Endodermal cell (in vitro differentiated cells): Measurements from ENCODE around the gene PDE4D. TPM values are rescaled to one million over a fixed set of nuclear protein-coding genes. Genes with fewer than 3 reads are reported as not detected.

Source experiments
- DNase-seq: peaks from one replicate; pipeline ENCODE4 v3.0.0-alpha.2; 2017
- H3K27ac ChIP-seq: 2 replicates; pipeline ENCODE4 v1.5.1; 2013; ENCODE audit warnings: mild to moderate bottlenecking, low read depth, low read length, moderate library complexity
- H3K27me3 ChIP-seq: 2 replicates; pipeline ENCODE4 v1.6.1; 2013; ENCODE audit warnings: mild to moderate bottlenecking, low read length, moderate library complexity; ENCODE audit not compliant: insufficient read depth, control insufficient read depth, poor library complexity, severe bottlenecking
- H3K36me3 ChIP-seq: 2 replicates; pipeline ENCODE4 v1.7.0; 2013; ENCODE audit warnings: mild to moderate bottlenecking, low read length, moderate library complexity; ENCODE audit not compliant: control insufficient read depth, insufficient read depth
- H3K4me1 ChIP-seq: one replicate; pipeline ENCODE4 v1.7.0; 2013; ENCODE audit warnings: low read length; ENCODE audit not compliant: control insufficient read depth, insufficient read depth
- H3K4me3 ChIP-seq: 2 replicates; pipeline ENCODE4 v1.5.1; 2013; ENCODE audit warnings: mild to moderate bottlenecking, low read length, moderate library complexity
- H3K9ac ChIP-seq: 2 replicates; pipeline ENCODE4 v1.6.1; 2013; ENCODE audit warnings: mild to moderate bottlenecking, low read length, moderate library complexity; ENCODE audit not compliant: poor library complexity, severe bottlenecking; ENCODE audit errors: extremely low read depth
- H3K9me3 ChIP-seq: 2 replicates; pipeline ENCODE4 v1.6.1; 2013; ENCODE audit warnings: mild to moderate bottlenecking, low read length, moderate library complexity; ENCODE audit not compliant: control insufficient read depth
- H3K27ac Mint-ChIP-seq: 2 replicates; pipeline ENCODE4 v1.8.0; 2020; ENCODE audit warnings: mixed read lengths
- H3K27me3 Mint-ChIP-seq: 2 replicates; pipeline ENCODE4 v1.8.0; 2021; ENCODE audit warnings: mild to moderate bottlenecking, mixed read lengths; ENCODE audit not compliant: insufficient read depth
- H3K36me3 Mint-ChIP-seq: 2 replicates; pipeline ENCODE4 v1.8.0; 2020; ENCODE audit warnings: low read depth, mixed read lengths
- H3K4me1 Mint-ChIP-seq: 2 replicates; pipeline ENCODE4 v1.8.0; 2020; ENCODE audit warnings: mixed read lengths
- H3K4me3 Mint-ChIP-seq: 2 replicates; pipeline ENCODE4 v1.8.0; 2020; ENCODE audit warnings: mild to moderate bottlenecking, moderate library complexity, mixed read lengths
- H3K9me3 Mint-ChIP-seq: 2 replicates; pipeline ENCODE4 v1.8.0; 2020; ENCODE audit warnings: mild to moderate bottlenecking, mixed read lengths
- CTCF ChIP-seq: fragments of 200-600 bp; sonication (generic); conservative IDR thresholded peaks from 2 replicates; pipeline ENCODE4 v1.5.0; 2021; ENCODE audit warnings: antibody characterized with exemption, mild to moderate bottlenecking
- WGBS, 2 experiments: methylation state at CpG; one replicate each; pipeline versions ENCODE4 v1.1.5 to v1.1.7; 2013; ENCODE audit warnings: missing lambda C conversion rate in 2 of 2, mixed read lengths in 1 of 2; ENCODE audit not compliant: insufficient coverage in 1 of 2, insufficient read length in 1 of 2; 5-methylcytosine and 5-hydroxymethylcytosine counted together
- total RNA-seq, 2 donors: library from RNA; stranded (reverse); fragmentation: NEBNext Ultra II Directional in 1 of 2; extraction: Animal tissue kit (Norgen Biotek cat#: 25700) in 1 of 2; gene quantifications; 2 replicates in 1 of 2; 3 replicates in 1 of 2; pipeline ENCODE4 v1.2.1, GENCODE V29; 2021

PDE4D gene
- total RNA-seq, 2 donors from 2014 or later: 9.2 to 11.4 TPM

- H3K27ac ChIP-seq: no peak overlapping the region
- peak overlapping the region; percentile 26 for H3K4me3 ChIP-seq
- Mint-ChIP-seq H3K36me3 (peaks cover 9% of the 10 kb centered on the region), H3K27ac (no peak overlapping the region), H3K4me3 (no peak overlapping the region), H3K27me3 (no peaks in the 10 kb centered on the region), H3K9me3 (peaks cover 9% of the 10 kb centered on the region), H3K4me1 (peaks cover 4% of the 10 kb centered on the region)
- DNase-seq: no peak
- H3K27me3 ChIP-seq: no peaks in the 10 kb centered on the region
- no peak for TF ChIP-seq CTCF
- peaks cover 24% of the 10 kb centered on the region for H3K9me3 ChIP-seq
- no peaks in the 10 kb centered on the region for H3K36me3 ChIP-seq
- no peak overlapping the region for H3K9ac ChIP-seq
- WGBS, 2 experiments: 95 to 96% methylated on average over 4 to 5 of the region's 5 CpGs
- peaks cover 4% of the 10 kb centered on the region for H3K4me1 ChIP-seq
Measured at GRCh38 chr5:59519338-59519737, 374.2 kb downstream of the PDE4D start.

GRCh38 chr5:59517926-59518585 lies 375.5 kb downstream of the PDE4D start:
- no peaks in the 10 kb centered on the region for H3K27me3 Mint-ChIP-seq
- Histone ChIP-seq H3K4me3 (no peak overlapping the region), H3K36me3 (no peaks in the 10 kb centered on the region)

GRCh38 chr5:59516161-59516560 lies 377.4 kb downstream of the PDE4D start:
- Histone ChIP-seq H3K27me3 (no peaks in the 10 kb centered on the region), H3K36me3 (no peaks in the 10 kb centered on the region), H3K27ac (no peak overlapping the region), H3K4me3 (no peak overlapping the region), H3K9ac (no peak overlapping the region), H3K4me1 (peaks cover 4% of the 10 kb centered on the region), H3K9me3 (peaks cover 4% of the 10 kb centered on the region)
- no peak for DNase-seq
- no peak for TF ChIP-seq CTCF
- Mint-ChIP-seq H3K27ac (no peak overlapping the region), H3K4me3 (no peak overlapping the region), H3K36me3 (no peaks in the 10 kb centered on the region), H3K9me3 (no peaks in the 10 kb centered on the region), H3K27me3 (no peaks in the 10 kb centered on the region), H3K4me1 (peaks cover 4% of the 10 kb centered on the region)
- 96 to 100% methylated on average over 2 to 3 of the region's 3 CpGs for WGBS, 2 experiments

More at GRCh38 chr5:59517926-59518585, 375.5 kb downstream of the PDE4D start:
- H3K36me3 Mint-ChIP-seq: no peaks in the 10 kb centered on the region
- peaks cover 4% of the 10 kb centered on the region for H3K4me1 ChIP-seq
- H3K27ac ChIP-seq: no peak overlapping the region
- peaks cover 11% of the 10 kb centered on the region for H3K9me3 ChIP-seq
- H3K27ac Mint-ChIP-seq: no peak overlapping the region
- DNase-seq: no peak
- H3K9ac ChIP-seq: no peak overlapping the region
- no peaks in the 10 kb centered on the region for H3K27me3 ChIP-seq
- H3K4me3 Mint-ChIP-seq: no peak overlapping the region
- TF ChIP-seq CTCF: no peak
- no peaks in the 10 kb centered on the region for H3K9me3 Mint-ChIP-seq
- H3K4me1 Mint-ChIP-seq: peaks cover 4% of the 10 kb centered on the region
- WGBS, 2 experiments: 98 to 100% methylated on average over 1 to 3 of the region's 3 CpGs
